Measurements from ENCODE around the gene ADAMTS16.

DNA sequence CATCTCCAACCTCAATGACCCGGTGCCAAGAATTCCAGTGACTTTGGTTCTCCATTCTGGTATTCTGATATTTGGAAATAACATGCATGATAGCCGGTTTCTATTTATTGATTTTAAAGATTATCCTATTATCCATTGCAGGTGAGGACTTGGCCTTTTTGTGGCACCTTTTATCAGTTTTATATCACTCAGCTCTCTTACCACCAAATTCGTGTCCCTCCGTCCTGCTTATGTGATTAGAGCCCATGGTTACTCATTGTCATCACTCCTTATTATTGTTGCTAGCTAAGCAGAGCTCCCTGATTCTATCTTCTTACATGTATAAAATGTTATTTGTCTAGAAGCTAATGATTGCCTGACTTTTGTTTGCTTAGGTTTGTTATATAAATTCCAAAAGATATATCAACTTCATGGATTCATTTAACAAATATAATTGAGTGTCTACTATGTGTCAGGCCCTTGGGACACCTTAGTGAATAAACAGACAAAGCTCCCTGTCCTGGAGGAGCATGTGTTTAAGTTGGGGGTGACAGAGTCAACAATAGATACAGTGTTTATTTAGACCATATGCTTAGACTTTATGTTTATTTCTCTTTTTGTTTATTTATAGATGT lies 138.2 kb downstream of the ADAMTS16 start:
- TF ChIP-seq POLR2A (IDR thresholded peaks at IDR 0.05): no peak
- TF ChIP-seq CTCF (IDR thresholded peaks at IDR 0.05): no peak

Measured in esophagus squamous epithelium (tissue), 4 donors.